Lung microvascular endothelial cell (primary cell): ENCODE data around the gene SEMA6D. TPM values are rescaled to one million over a fixed set of nuclear protein-coding genes. Genes with fewer than 3 reads are reported as not detected.
A peak's percentile ranks its signal among the peaks of the same experiment; 100 is the strongest.

ENCODE experiments used
- DNase-seq, 2 donors: peaks; one replicate each; pipeline versions ENCODE4 v3.0.0 to v3.0.0-alpha.2; 2010; ENCODE audit warnings: low read depth in 2 of 2
- total RNA-seq: library from RNA; depleted of rRNA; stranded (reverse); fragments of >200 nt; gene quantifications from 2 replicates; pipeline ENCODE4 v1.2.1, GENCODE V29; 2014

The SEMA6D gene
- total RNA-seq, 1 donor from 2014 or later: 1.2 TPM

GRCh38 chr15:47787875-47788274 is 70.6 kb downstream of the SEMA6D start:
- no peak for DNase-seq

GRCh38 chr15:47788685-47789084 is 71.4 kb downstream of the SEMA6D start:
- DNase-seq: no peak

GRCh38 chr15:47791161-47791560 is 73.9 kb downstream of the SEMA6D start:
- peak in 1 of 2 donors; percentile 3 for DNase-seq

GRCh38 chr15:47792231-47792630 is 74.9 kb downstream of the SEMA6D start:
- DNase-seq: no peak

GRCh38 chr15:47794252-47794914 is 77.1 kb downstream of the SEMA6D start:
- peak in 1 of 2 donors; percentile 6 for DNase-seq

- DNase-seq: no peak
Observed at GRCh38 chr15:47795864-47796263, 78.6 kb downstream of the SEMA6D start.

- no peak for DNase-seq
Observed at GRCh38 chr15:47796339-47796738, 79.0 kb downstream of the SEMA6D start.

GRCh38 chr15:47796830-47797229 is 79.5 kb downstream of the SEMA6D start:
- no peak for DNase-seq

- no peak for DNase-seq
Observed at GRCh38 chr15:47801522-47801921, 84.2 kb downstream of the SEMA6D start.

- no peak for DNase-seq
Observed at GRCh38 chr15:47802216-47802615, 84.9 kb downstream of the SEMA6D start.

- DNase-seq: no peak
Observed at GRCh38 chr15:47803767-47804166, 86.5 kb downstream of the SEMA6D start.

- no peak for DNase-seq
Observed at GRCh38 chr15:47804733-47805132, 87.4 kb downstream of the SEMA6D start.

GRCh38 chr15:47806008-47806407 is 88.7 kb downstream of the SEMA6D start:
- no peak for DNase-seq

- no peak for DNase-seq
Observed at GRCh38 chr15:47811172-47811571, 93.9 kb downstream of the SEMA6D start.

GRCh38 chr15:47812470-47812999 is 95.2 kb downstream of the SEMA6D start:
- peak in 1 of 2 donors; percentile 31 for DNase-seq

- no peak for DNase-seq
Observed at GRCh38 chr15:47813748-47814384, 96.6 kb downstream of the SEMA6D start.

- DNase-seq: no peak
Observed at GRCh38 chr15:47814620-47815019, 97.3 kb downstream of the SEMA6D start.

- no peak for DNase-seq
Observed at GRCh38 chr15:47817969-47818548, 100.8 kb downstream of the SEMA6D start.

GRCh38 chr15:47819158-47819557 is 101.9 kb downstream of the SEMA6D start:
- DNase-seq: no peak

GRCh38 chr15:47820057-47820746 is 102.9 kb downstream of the SEMA6D start:
- DNase-seq: no peak

- peak in 1 of 2 donors; percentile 29 for DNase-seq
Observed at GRCh38 chr15:47820747-47821319, 103.5 kb downstream of the SEMA6D start.

- no peak for DNase-seq
Observed at GRCh38 chr15:47822048-47822447, 104.7 kb downstream of the SEMA6D start.
